Measurements from ENCODE around the gene MED15.
"Not testable (repeated sequence)": the region's sequence is repeated elsewhere in the genome, so short reads cannot be mapped to it uniquely, and the experiment has no call there.

Gene MED15

DNA sequence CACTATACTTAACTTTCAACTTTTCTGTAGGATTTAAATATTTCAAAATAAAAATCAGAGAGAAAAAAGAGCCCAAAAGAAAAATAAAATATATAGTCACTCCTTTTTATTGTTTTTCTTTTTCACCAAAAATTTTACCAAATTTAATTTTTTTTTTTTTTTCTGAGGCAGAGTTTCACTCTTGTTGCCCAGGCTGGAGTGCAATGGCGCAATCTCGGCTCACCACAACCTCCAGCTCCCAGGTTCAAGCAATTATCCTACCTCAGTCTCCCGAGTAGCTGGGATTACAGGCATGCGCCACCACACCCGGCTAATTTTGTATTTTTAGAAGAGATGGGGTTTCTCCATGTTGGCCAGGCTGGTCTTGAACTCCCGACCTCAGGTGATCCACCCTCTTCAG lies 29.4 kb upstream of the MED15 start:
- DNase-seq; intact Hi-C loops (cut with DNase I): not testable (repeated sequence)

DNA sequence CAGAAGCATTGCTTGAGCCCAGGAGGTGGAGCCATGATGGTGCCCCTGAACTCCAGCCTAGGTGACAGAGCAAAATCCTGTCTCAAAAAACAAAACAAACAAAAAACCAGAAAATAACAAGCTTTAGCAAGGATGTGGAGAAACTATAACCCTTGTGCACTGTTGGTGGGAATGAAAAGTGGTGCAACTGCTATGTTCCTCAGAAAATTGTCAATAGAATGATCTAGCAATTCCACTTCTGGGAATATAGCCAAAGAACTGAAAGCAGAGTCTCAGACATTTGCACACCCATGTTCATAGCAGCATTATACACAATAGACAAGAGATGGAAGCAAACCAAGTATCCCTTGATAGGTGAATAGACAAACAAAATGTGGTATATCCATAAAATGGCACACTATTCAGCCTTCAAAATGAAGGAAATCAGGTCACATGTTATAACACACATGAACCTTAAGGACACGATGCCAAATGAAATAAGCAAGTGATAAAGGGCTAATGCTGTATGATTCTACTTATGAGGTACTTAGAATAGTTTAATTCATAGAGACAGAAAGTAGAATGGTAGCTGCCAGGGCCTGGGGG lies 27.7 kb upstream of the MED15 start:
- DNase-seq: no peak
- intact Hi-C loops (cut with DNase I): no loop called here

DNA sequence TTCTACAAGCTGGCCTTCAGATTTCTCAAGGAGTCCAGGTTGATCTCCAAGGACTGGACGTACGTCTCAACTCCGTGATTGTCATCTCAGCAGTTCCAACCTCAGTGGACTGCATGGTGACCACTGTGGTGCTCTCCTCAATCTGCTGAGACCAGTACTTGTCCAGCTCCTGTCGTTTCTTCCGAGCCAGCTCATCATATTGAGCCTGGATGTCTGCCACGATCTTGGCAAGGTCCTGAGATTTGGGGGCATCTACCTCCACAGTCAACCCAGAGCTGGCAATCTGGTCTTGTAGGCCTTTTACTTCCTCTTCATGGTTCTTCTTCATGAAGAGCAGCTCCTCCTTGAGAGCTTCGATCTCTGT lies 24.3 kb upstream of the MED15 start:
- intact Hi-C loops (cut with DNase I): not testable (repeated sequence)

DNA sequence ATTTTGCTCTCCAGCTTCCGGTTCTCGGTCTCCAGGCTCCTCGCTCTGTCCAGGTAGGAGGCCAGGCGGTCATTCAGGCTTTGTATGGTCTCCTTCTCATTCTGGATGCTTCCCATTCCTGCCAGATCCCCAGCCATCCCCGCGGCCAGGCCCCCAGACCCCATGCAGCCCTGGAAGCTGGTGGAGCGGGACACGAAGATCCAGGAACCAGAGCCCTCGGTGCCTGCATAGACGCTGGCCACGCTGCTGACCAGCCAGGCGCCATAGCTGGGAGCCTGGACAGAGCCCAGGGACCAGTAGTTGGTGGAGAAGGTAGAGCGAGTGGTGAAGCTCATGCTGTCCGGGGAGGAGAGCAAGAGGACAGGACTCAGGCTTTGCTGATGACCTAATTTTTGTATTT lies 23.6 kb upstream of the MED15 start:
- no peak for DNase-seq
- intact Hi-C loops (cut with DNase I): no loop called here

More for the DNA sequence above, 24.3 kb upstream of the MED15 start:
- not testable (repeated sequence) for DNase-seq

DNA sequence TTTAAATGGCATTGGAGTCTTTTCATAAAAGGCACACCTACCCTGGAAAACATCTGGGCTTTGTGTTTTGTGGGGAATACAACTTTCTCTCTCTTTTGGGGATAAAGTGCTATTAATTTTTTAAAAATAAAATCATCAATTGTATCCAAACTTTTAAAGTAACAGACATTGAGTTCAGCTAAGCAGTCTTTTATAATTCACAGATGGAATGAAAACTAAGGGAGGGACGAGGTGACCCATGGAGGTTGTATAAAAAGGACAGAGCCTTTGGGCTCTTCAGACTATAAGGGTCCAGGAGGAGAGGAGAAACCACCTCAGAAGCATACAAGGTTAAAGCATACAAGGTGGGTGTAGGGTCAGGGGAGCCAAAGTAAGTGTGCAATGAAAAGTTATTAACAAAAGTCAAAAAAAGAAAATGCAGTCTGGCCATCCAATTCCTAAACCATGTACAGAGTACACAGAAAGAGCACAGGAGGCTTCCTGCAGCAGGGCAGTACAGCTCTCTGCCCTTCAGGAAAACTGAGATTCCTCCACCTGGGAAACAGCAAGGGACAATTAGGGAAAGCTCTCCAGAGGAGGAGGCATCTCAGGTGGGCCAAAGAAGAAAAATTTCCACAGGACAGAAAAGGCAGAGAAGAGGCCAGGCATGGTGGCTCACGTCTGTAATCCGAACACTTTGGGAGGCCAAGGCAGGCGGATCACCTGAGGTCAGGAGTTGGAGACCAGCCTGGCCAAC lies 22.3 kb upstream of the MED15 start:
- intact Hi-C loops (cut with DNase I): no loop called here
- no peak for DNase-seq

DNA sequence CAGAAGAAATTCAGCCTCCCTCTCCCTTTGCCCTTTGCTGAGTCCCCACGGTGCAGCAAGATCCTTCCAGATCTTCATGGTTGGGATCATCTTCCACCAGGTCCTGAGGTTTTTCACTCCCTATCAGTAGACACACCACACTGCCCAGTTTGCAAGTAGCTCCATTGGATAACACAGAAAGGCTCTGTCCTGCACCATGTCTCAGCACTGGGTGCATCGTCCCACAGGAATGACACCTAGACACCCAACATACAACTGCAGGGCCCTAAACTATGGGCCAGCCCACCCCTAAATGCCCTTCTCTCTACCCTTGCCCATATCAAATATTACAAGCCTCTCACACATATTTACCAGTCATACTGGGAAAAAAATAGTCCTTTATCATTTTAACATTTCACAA lies 21.2 kb upstream of the MED15 start:
- DNase-seq: no peak
- intact Hi-C loops (cut with DNase I): no loop called here

DNA sequence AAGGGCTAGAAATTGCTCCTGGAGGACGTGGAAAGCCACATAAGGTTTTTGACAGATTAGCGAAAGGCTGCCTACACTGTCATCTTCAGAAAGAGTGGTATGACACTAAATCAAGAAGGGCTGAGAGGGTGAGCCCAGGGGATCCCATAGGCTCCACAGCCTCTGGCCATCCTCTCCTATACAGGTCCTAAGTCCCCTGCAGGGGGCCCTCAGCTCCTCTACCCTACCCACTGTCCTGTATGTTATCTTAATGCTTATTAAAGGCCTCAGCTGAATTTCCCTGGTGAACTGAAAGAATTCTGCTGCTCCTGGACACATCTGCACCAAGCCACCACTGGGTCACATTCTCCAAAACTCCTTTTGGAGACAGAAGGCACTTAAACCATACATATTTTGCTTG lies 19.7 kb upstream of the MED15 start:
- intact Hi-C loops (cut with DNase I): no loop called here
- no peak for DNase-seq

DNA sequence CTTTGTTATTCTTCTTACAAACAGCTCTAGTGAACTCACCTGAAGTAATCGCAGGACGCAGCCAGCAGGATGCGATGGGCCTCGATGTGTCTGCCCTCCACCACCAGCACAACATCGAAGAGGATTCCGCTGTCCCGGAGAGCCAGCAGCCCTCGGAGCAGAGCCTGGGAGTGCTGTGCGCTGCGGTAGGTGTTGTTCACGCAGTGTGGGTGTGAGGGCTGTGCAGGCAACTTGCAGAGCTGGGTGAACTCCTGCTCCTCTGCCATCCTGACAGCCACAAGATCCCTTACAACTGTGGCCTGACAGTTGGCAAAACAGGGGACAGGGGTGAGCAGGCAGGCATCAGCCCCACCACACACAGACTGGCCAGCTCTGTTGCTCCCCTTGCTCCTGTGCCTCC lies 18.5 kb upstream of the MED15 start:
- intact Hi-C loops (cut with DNase I): no loop called here
- DNase-seq: peak in 37 of 42 donors; percentile 11 to 80 (median 44)

DNA sequence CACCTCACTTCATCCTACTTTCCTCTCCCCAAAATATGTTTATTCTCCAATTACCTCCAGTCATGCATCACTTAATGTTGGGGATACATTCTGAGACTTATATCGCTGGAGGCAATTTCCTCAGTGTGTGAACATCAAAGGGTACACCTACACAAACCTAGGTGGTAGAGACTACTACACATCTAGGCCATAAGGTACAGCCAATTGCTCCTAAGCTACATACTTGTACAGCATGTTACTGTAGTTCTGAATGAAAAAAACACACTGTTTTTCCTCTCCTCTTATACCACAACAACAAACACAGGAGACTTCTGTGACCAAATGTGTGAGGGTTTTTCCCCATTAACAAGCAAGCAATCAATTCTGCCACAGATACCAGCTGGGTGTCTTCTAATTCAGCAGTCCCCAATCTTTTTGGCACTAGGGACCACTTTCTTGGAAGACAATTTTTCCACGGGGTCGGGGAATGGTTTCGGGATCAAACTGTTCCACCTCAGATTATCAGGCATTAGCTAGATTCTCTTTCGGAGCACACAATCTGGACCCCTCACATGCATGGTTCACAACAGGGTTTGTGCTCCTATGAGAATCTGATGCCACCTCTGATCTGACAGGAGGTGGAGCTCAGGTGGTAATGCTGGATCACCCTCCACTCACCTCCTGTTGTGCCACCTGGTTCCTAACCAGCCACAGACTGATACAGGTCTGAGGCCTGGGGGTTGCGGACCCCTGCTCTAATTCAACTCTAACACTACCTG lies 17.0 kb upstream of the MED15 start:
- DNase-seq: no peak
- intact Hi-C loops (cut with DNase I): loop anchor here (10.0 kb wide), 2 partner anchors 96 to 424 kb away; partner anchors contain the start of genes CRKL and ZNF74

DNA sequence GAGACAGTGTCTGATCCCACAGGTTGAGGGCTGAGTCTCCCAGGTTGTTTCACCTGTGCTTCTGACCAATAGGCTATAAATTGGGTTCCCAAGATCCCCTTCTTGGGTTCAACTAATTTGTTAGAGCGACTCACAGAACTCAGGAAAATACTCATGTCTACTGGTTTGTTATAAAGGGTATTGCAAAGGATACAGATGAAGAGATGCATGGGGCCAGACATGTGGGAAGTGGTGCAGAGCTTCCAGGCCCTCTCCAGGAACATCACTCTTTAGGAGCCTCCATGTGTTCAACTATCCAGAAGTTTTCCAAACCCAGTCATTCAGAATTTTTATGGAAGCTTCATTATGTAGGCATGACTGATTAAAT lies 16.5 kb upstream of the MED15 start:
- no peak for DNase-seq

DNA sequence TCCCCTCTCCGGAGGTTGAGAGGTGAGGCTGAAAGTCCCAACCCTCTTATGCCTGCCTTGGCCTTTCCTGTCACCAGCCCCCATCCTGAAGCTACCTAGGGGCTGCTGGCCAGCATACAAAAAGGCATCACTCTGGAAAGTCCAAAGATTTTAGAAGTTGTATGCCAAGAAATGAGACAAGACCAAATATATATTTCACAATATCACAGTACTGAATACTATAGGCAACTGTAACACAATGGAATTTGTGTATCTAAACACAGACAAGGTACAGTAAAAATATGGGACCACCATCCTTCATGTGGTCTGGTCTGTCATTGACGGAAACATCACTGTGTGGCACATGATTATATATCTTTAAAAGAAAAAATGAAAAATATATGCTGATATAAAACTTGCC lies 16.1 kb upstream of the MED15 start:
- intact Hi-C loops (cut with DNase I): loop anchor here (10.0 kb wide), 2 partner anchors 97 to 423 kb away; partner anchors contain the start of genes CRKL and ZNF74
- DNase-seq: no peak

More for the DNA sequence above, 16.5 kb upstream of the MED15 start:
- intact Hi-C loops (cut with DNase I): loop anchor here (10.0 kb wide), 2 partner anchors 96 to 424 kb away; partner anchors contain the start of genes CRKL and ZNF74

DNA sequence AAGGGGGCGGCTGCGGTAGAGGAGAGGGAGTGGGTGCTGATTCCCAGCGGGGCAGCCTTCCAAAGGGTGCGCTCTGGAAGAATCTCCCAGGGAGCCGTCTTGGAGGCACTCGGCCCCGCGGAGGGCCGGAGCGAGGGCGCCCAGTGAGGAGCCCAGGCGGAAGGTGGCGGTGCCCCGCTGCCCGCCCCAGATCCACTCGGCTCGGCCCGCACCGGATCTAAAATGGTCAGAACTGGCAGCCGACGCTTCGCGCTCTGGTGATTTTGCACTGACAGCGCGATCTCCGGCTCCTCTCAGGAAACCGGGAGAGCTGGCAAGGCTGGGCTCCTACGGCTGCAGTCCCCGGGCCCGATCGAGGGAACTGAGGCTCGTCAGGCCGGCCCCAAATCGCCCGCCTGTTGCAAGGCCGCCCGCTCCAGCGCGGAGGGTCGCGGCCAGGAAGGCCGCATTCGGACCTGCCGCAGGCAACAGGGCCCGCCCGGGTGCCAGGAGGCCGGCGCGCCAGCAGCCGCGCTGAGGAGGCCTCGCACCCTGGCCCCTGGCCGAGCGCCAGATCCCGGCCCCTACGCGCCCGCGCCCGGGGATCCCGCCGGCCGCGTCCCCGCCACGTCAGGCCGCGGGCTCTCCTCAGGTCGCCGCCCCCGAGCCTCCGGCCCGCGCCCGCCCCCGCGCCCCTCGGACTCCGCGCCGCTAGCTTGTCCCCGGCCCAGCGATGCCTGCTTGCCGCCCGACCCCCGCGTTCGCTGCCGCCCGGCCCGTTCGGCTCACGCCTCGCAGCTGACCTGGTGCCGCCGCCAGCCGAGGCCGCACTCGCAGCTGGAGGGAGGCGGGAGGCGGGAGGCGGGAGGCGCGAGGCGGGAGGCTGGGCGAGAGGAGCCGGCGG lies 12.2 kb upstream of the MED15 start, which contains the start of gene KLHL22:
Gene KLHL22, minus strand, starts transcription at position 818 of the 883 bp plus-strand sequence. CDS start 6,584 bp downstream, outside the sequence.
- intact Hi-C loops (cut with DNase I): loop anchor here (10.0 kb wide), 2 partner anchors 100 to 420 kb away; partner anchors contain the start of genes CRKL and ZNF74
- DNase-seq: peak in 39 of 42 donors; percentile 19 to 68 (median 43)

DNA sequence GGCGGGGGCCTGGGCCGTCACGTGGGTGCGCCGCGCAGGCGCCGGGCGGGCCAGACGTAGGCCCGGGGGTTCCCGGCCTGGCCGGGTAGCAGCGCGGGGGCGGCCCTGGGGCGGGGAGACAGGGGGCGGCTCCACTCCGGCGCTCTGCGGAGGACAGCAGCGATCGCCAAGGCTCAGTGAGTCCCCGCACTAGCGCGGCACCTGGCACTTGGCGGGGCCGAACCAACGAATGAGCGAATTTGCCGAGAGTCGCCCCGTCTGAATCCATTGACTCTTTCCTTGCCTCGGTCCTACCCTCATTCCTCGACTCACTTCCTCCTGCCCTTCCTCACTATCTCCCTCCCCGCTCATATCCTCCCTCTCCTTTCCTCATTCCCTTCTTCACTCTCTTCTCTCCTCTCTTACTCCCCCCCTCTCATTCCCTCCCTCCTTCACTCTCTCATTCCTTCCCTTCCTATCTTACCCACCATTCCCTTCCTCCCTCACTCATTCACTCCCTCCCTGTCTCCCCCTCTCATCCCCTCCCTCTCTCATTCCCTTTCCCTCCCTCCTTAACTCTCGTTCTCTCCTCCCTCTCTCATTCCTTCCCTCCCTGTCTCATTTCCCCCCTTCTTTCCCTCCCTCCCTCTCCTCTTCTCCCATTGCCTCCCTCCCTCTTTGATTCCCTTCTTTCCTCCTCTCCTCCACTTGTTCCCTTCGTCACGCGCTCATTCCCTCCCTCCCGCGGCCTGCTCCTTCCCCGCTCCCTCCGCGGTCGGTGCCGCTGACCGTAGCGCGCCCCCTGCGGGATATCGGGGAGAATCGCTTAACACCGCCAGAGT lies 11.3 kb upstream of the MED15 start:
- intact Hi-C loops (cut with DNase I): loop anchor here (2.0 to 10.0 kb wide), 3 partner anchors 77 to 419 kb away; partner anchors contain the start of genes CRKL and ZNF74
- DNase-seq: peak; percentile 64 to 98 (median 94)

DNA sequence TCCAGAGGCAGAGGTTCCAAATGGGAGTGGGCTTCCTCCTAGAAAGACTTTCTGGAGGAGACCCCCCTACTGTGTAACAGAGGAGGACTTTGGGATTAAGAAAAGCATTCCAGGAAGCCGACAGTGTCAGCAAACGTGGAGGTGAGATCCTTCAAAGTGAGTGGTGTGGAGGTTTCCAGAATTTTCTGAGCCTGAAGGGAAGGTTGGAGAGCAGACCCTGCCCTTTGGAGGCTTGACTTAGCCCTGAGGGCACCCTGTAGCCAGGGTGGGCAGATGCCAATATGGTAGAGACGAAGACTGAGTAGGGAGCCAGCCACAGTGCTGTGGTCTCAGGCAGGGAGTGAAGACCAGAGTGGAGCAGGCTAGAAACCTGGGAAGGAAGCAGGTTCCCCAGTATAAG lies 10.0 kb upstream of the MED15 start:
- intact Hi-C loops (cut with DNase I): loop anchor here (2.0 to 10.0 kb wide), 3 partner anchors 79 to 417 kb away; partner anchors contain the start of genes CRKL and ZNF74
- DNase-seq: no peak

DNA sequence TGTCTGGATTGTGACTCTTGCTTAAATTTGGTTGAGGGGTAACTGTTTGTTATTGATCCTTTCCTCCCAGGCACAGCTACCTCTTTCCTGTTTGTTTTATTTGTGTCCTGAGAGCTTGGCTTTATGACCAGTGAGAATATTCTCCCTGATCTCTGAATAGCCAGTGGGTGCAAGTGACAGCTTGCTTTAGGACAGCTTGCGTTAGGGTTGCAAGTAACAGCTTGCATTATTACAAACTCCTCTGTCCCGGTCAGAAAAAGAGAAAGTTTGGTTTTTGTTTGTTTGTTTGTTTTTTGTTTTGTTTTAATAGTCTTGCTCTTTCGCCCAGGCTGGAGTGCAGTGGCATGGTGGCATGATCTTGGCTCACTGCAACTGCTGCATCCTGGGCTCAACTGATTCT lies 8.5 kb upstream of the MED15 start:
- DNase-seq: no peak
- intact Hi-C loops (cut with DNase I): loop anchor here (10.0 kb wide), 2 partner anchors 104 to 416 kb away; partner anchors contain the start of genes CRKL and ZNF74

DNA sequence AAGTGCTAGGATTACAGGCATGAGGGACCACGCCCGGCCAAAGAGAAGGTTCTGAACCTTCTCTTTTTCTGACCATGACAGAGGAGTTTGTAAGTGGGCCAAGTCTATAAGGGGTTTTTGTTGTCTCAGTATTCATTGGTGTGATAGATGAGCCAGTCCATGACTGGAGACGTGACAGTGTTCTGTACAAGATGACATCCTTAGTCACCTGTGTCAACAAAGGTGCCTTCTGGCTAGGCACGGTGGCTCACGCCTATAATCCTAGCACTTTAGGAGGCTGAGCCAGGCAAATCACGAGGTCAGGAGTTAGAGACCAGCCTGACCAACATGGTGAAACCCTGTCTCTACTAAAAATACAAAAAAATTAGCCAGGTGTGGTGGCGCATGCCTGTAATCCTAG lies 7.6 kb upstream of the MED15 start:
- intact Hi-C loops (cut with DNase I): loop anchor here (10.0 kb wide), 2 partner anchors 105 to 415 kb away; partner anchors contain the start of genes CRKL and ZNF74
- DNase-seq: no peak

DNA sequence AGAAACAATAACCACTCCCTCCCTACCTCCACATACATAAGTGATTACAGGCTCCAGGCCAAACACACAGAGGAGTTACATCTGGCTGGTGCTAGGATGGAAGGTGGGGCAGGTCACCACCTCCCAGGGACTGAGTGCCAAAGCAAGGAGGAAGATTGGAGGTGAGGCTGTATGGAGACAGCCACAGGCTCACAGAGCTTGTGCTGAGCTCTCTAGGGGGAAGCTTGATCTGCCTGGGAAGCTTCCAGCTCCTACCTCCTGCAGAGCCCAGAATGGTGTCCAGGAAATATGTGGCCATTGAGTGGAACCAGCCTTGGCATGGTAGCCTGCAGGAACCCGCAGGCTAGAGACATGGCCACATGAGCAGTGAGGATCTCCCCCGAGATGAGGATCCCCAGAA lies 3.6 kb upstream of the MED15 start:
- DNase-seq: no peak

More for the DNA sequence above, 3.6 kb upstream of the MED15 start:
- intact Hi-C loops (cut with DNase I): no loop called here
